Measurements from ENCODE around the gene E2F7.

GRCh38 chr12:77076886-77077285, 11.5 kb upstream of the E2F7 start:
- TF ChIP-seq CTCF (IDR thresholded peaks at IDR 0.05; ENCODE audit: control extremely low read depth in 1 of 3, insufficient read depth in 1 of 3, low read depth in 1 of 3, low read length in 3 of 3) (no peak), EP300 (IDR thresholded peaks at IDR 0.05; ENCODE audit: borderline replicate concordance in 1 of 2, low read depth in 2 of 2, low read length in 2 of 2) (no peak), EZH2 (IDR thresholded peaks at IDR 0.05; ENCODE audit: low read depth, low read length, severe bottlenecking) (no peak)

Measured in H1 (cell line).